Keratinocyte (primary cell): ENCODE measurements around the gene SUN2. TPM values are rescaled to one million over a fixed set of nuclear protein-coding genes. Genes with fewer than 3 reads are reported as not detected.

Source experiments
- DNase-seq: peaks from one replicate; pipeline ENCODE4 v3.0.0-alpha.2; 2011; ENCODE audit warnings: low read depth, missing footprints, low spot score
- FAIRE-seq: peaks from 2 replicates; lab custom pipeline; 2011; peaks lifted over from hg19 to GRCh38; lab: Jason Lieb, UNC
- H2AFZ ChIP-seq: 2 replicates; pipeline ENCODE4 v1.6.0; 2012; ENCODE audit warnings: low read length, control low read depth, inconsistent platforms; ENCODE audit not compliant: control insufficient read depth
- H3K27ac ChIP-seq: 2 replicates; pipeline ENCODE4 v1.5.1; 2011; ENCODE audit warnings: low read length; ENCODE audit not compliant: control insufficient read depth, insufficient read depth
- H3K27me3 ChIP-seq: 3 replicates; pipeline ENCODE4 v1.6.0; 2011; ENCODE audit warnings: low read length; ENCODE audit not compliant: control insufficient read depth, insufficient read depth; ENCODE audit errors: extremely low read depth
- H3K36me3 ChIP-seq, 2 experiments: 2 replicates in 1 of 2; 3 replicates in 1 of 2; pipeline ENCODE4 v1.5.1; 2011; ENCODE audit warnings: low read length in 2 of 2, mild to moderate bottlenecking in 1 of 2; ENCODE audit not compliant: control insufficient read depth in 2 of 2, insufficient read depth in 2 of 2; ENCODE audit errors: extremely low read depth in 1 of 2
- H3K4me1 ChIP-seq: 3 replicates; pipeline ENCODE4 v1.5.1; 2011; ENCODE audit warnings: low read length; ENCODE audit not compliant: control insufficient read depth, insufficient read depth; ENCODE audit errors: extremely low read depth
- H3K4me2 ChIP-seq: 3 replicates; pipeline ENCODE4 v1.6.0; 2011; ENCODE audit warnings: low read depth, low read length; ENCODE audit not compliant: control insufficient read depth, insufficient read depth; ENCODE audit errors: extremely low read depth
- H3K4me3 ChIP-seq, 3 experiments: fragments of 200-600 bp in 1 of 3; sonication (generic) in 1 of 3; 2 replicates in 2 of 3; 3 replicates in 1 of 3; pipeline ENCODE4 v1.5.1; 2011 to 2016; ENCODE audit warnings: low read length in 3 of 3, mild to moderate bottlenecking in 3 of 3, control low read depth in 2 of 3, inconsistent platforms in 1 of 3, low read depth in 1 of 3, mixed read lengths in 1 of 3, mixed run types in 1 of 3, moderate library complexity in 1 of 3; ENCODE audit not compliant: control insufficient read depth in 2 of 3, insufficient read depth in 2 of 3; ENCODE audit errors: extremely low read depth in 1 of 3
- H3K79me2 ChIP-seq: 2 replicates; pipeline ENCODE4 v1.6.0; 2012; ENCODE audit warnings: low read length; ENCODE audit not compliant: control insufficient read depth, insufficient read depth
- H3K9ac ChIP-seq: 3 replicates; pipeline ENCODE4 v1.6.0; 2011; ENCODE audit warnings: low read length; ENCODE audit not compliant: control insufficient read depth, insufficient read depth; ENCODE audit errors: extremely low read depth
- H3K9me1 ChIP-seq: 3 replicates; pipeline ENCODE4 v1.6.0; 2011; ENCODE audit warnings: low read length; ENCODE audit not compliant: control insufficient read depth, insufficient read depth; ENCODE audit errors: extremely low read depth
- H3K9me3 ChIP-seq: 2 replicates; pipeline ENCODE4 v1.5.1; 2012; ENCODE audit warnings: low read depth, low read length; ENCODE audit not compliant: control insufficient read depth
- H4K20me1 ChIP-seq: 3 replicates; pipeline ENCODE4 v1.6.0; 2011; ENCODE audit warnings: low read length; ENCODE audit not compliant: control insufficient read depth, insufficient read depth; ENCODE audit errors: extremely low read depth
- EZH2 ChIP-seq: IDR thresholded peaks from one replicate; pipeline ENCODE4 v1.6.1; 2012; ENCODE audit warnings: inconsistent platforms, mild to moderate bottlenecking, low read length, moderate library complexity
- dilution Hi-C: fragments of 300-500 bp; cut with MboI; formaldehyde crosslinking; loops from one replicate; pipeline ENCODE4 v1.7.0; 2020; ENCODE audit warnings: low sequenced_read_pairs; ENCODE audit not compliant: extremely low pct_ligation_motif_present
- polyA plus RNA-seq, 5 experiments: library from polyadenylated mRNA; depleted of rRNA in 3 of 5; stranded (reverse) in 3 of 5; stranded (forward) in 1 of 5; unstranded in 1 of 5; fragments of >200 nt; gene quantifications; 1 replicate in 1 of 5; 2 replicates in 3 of 5; 3 replicates in 1 of 5; pipeline versions ENCODE4 v1.2.1 to v1.2.3, GENCODE V29; 2011 to 2012; ENCODE audit warnings: missing spikeins in 2 of 5, low read depth in 1 of 5, low replicate concordance in 1 of 5
- TF ChIP-seq, protein P1 (sequence below), 3 experiments: IDR thresholded peaks in 1 of 3; conservative IDR thresholded peaks in 1 of 3; optimal IDR thresholded peaks in 1 of 3; 2 replicates in 2 of 3; 3 replicates in 1 of 3; pipeline versions ENCODE3 to v1.5.1; 2011; ENCODE audit warnings: low read length in 3 of 3, mild to moderate bottlenecking in 3 of 3, moderate library complexity in 2 of 3, control low read depth in 1 of 3, inconsistent platforms in 1 of 3; ENCODE audit not compliant: insufficient read depth in 2 of 3; ENCODE audit errors: extremely low read depth in 1 of 3

The SUN2 gene
- polyA plus RNA-seq, 1 donor (not counting 4 experiments of a cell fraction or from before 2014, with no cell fraction given): 15.9 TPM

- DNase-seq (no peak), FAIRE-seq (no peak)
- H3K9me3 ChIP-seq: no peaks in the 10 kb centered on the region
- H3K9ac ChIP-seq: no peak overlapping the region
- H4K20me1 ChIP-seq: no peaks in the 10 kb centered on the region
- H2AFZ ChIP-seq: no peak overlapping the region
- no peak overlapping the region for H3K27ac ChIP-seq
- H3K4me2 ChIP-seq: no peak overlapping the region
- peaks cover 0 to 4% of the 10 kb centered on the region in 2 experiments for H3K36me3 ChIP-seq
- H3K9me1 ChIP-seq: no peaks in the 10 kb centered on the region
- no peak overlapping the region for H3K4me3 ChIP-seq
- H3K27me3 ChIP-seq: no peaks in the 10 kb centered on the region
- TF ChIP-seq, protein P1, sequence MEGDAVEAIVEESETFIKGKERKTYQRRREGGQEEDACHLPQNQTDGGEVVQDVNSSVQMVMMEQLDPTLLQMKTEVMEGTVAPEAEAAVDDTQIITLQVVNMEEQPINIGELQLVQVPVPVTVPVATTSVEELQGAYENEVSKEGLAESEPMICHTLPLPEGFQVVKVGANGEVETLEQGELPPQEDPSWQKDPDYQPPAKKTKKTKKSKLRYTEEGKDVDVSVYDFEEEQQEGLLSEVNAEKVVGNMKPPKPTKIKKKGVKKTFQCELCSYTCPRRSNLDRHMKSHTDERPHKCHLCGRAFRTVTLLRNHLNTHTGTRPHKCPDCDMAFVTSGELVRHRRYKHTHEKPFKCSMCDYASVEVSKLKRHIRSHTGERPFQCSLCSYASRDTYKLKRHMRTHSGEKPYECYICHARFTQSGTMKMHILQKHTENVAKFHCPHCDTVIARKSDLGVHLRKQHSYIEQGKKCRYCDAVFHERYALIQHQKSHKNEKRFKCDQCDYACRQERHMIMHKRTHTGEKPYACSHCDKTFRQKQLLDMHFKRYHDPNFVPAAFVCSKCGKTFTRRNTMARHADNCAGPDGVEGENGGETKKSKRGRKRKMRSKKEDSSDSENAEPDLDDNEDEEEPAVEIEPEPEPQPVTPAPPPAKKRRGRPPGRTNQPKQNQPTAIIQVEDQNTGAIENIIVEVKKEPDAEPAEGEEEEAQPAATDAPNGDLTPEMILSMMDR (optimal IDR thresholded peaks at IDR 0.05 in 1 of 3, IDR thresholded peaks at IDR 0.05 in 1 of 3, conservative IDR thresholded peaks at IDR 0.05 in 1 of 3; ENCODE audit: extremely low read depth in 1 of 3, insufficient read depth in 2 of 3, low read length in 3 of 3): no peak
- TF ChIP-seq EZH2: no peak
- dilution Hi-C loops: no loop called here
- peaks cover 14% of the 10 kb centered on the region for H3K4me1 ChIP-seq
- H3K79me2 ChIP-seq: no peaks in the 10 kb centered on the region
Measured at GRCh38 chr22:38789606-38790005, 33.8 kb upstream of the SUN2 start.

- no peak overlapping the region for H3K4me3 ChIP-seq
- H3K36me3 ChIP-seq: peaks cover 0 to 4% of the 10 kb centered on the region in 2 experiments
- TF ChIP-seq EZH2: no peak
- TF ChIP-seq, protein P1 (optimal IDR thresholded peaks at IDR 0.05 in 1 of 3, IDR thresholded peaks at IDR 0.05 in 1 of 3, conservative IDR thresholded peaks at IDR 0.05 in 1 of 3; ENCODE audit: extremely low read depth in 1 of 3, insufficient read depth in 2 of 3, low read length in 3 of 3): no peak
- FAIRE-seq: no peak
- no peak overlapping the region for H3K9ac ChIP-seq
- H3K9me1 ChIP-seq: no peaks in the 10 kb centered on the region
- no peak overlapping the region for H3K27ac ChIP-seq
- no peak overlapping the region for H3K4me2 ChIP-seq
- H3K79me2 ChIP-seq: no peaks in the 10 kb centered on the region
- no peaks in the 10 kb centered on the region for H3K27me3 ChIP-seq
- DNase-seq: no peak
- dilution Hi-C loops: no loop called here
- H4K20me1 ChIP-seq: no peaks in the 10 kb centered on the region
- H2AFZ ChIP-seq: no peak overlapping the region
- H3K4me1 ChIP-seq: peaks cover 10% of the 10 kb centered on the region
- H3K9me3 ChIP-seq: no peaks in the 10 kb centered on the region
Measured at GRCh38 chr22:38788846-38789245, 33.0 kb upstream of the SUN2 start.
